Measurements from ENCODE around the gene CNIH2.
"Not testable (repeated sequence)": the region's sequence is repeated elsewhere in the genome, so short reads cannot be mapped to it uniquely, and the experiment has no call there.

Gene CNIH2

GRCh38 chr11:66259956-66260355 is 18.0 kb upstream of the CNIH2 start:
- no peak for DNase-seq (ENCODE audit: low read depth)

- DNase-seq (ENCODE audit: low read depth) = no peak
Observed at GRCh38 chr11:66261578-66261977, 16.4 kb upstream of the CNIH2 start.

GRCh38 chr11:66262191-66262590 is 15.8 kb upstream of the CNIH2 start:
- no peak for DNase-seq (ENCODE audit: low read depth)

DNA sequence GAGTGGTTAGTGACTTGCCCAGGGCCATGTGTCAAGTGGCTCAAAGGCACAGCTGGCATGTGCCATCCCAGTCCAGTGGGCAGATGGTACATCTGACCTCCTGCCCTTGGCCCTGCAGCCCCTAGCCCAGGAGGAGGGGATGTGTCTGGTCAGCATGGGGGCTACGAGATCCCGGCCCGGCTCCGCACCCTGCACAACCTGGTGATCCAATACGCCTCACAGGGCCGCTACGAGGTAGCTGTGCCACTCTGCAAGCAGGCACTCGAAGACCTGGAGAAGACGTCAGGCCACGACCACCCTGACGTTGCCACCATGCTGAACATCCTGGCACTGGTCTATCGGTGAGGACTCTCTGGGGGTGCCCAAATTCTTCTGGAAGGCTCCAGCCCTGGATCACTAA is 15.3 kb upstream of the CNIH2 start:
- DNase-seq (ENCODE audit: low read depth) = no peak

DNA sequence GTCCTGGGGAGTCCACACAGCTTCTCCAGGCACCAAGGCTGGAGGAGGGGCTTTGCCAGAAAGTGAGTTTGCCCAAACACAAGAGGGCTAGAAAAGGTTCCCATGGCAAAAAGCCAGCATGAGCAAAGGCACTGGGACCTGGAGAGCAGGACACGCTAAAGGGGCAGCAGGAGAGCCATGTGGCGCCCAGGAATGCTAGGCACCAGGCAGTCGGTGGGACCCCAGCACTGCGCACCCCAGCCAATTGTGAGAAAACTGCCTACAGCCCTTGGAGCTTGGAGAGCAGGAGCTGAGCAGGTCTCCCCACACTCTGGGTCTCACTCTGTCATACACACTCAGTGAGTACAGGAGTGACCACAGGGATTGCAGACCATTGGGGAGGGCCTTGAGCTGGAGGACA is 14.7 kb upstream of the CNIH2 start:
- no peak for DNase-seq (ENCODE audit: low read depth)

DNA sequence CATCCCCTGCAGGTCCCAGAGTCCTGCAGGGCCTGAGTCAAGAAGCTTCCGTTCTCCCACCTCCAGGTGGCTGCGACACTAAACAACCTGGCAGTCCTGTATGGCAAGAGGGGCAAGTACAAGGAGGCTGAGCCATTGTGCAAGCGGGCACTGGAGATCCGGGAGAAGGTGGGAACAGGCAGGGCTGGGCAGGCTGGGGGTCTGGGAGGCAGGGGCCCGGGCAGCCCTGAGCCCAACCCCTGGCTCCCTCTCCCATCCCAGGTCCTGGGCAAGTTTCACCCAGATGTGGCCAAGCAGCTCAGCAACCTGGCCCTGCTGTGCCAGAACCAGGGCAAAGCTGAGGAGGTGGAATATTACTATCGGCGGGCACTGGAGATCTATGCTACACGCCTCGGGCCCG is 14.2 kb upstream of the CNIH2 start:
- DNase-seq (ENCODE audit: low read depth) = no peak

DNA sequence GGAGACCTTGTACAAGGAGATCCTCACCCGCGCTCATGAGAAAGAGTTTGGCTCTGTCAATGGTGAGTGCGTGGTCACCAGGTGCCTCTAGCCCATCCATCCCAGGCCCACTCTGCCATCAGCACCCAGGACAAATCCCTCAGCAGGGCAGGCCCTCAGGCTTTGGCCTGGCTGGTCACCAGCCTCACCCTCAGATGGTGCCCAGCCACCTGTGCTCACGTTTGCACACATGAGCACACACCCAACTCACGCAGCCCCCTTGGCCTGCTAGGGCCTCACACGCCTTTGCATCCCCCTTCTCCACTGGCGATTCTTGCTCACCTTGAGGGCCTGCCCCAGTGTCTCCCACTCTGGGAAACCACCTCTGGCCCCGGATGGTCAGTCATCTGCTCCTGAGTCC is 13.6 kb upstream of the CNIH2 start:
- DNase-seq (ENCODE audit: low read depth) = no peak

DNA sequence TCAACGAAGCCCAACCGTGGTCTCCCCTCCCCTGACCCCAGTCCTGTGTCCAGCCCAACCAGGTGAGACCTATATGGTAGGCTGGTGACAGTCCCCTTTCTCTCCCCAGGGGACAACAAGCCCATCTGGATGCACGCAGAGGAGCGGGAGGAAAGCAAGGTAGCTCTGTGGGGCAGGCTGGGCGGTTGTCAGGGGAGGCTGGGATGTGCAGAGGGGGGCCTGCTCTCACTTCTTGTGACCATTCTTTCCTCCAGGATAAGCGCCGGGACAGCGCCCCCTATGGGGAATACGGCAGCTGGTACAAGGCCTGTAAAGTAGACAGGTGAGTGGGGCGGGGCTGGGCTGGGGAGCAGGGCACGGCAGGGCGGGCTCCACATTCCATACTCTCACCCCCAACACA is 13.1 kb upstream of the CNIH2 start:
- DNase-seq (ENCODE audit: low read depth) = no peak

- DNase-seq (ENCODE audit: low read depth) = no peak
Observed at GRCh38 chr11:66265531-66266377, 12.2 kb upstream of the CNIH2 start.

- no peak for DNase-seq (ENCODE audit: low read depth)
Observed at GRCh38 chr11:66266378-66267038, 11.5 kb upstream of the CNIH2 start.

DNA sequence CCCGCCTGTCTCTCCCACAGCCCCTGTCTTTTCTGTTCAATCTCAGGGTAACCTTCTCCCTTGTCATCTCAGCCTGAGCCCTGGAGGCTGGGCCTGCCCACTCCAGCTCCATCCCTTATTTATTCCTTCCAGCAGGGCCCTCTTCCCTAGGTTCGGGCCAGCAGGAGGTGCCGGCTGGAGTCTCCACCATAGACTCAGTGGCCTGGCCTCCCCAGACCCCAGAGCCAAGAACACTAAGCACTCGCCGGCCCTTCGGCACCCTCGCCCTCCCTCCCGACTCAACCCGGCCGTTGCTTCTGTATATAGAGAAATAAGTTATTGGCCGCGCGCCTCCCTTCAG is 11.0 kb upstream of the CNIH2 start:
- DNase-seq (ENCODE audit: low read depth) = no peak

DNA sequence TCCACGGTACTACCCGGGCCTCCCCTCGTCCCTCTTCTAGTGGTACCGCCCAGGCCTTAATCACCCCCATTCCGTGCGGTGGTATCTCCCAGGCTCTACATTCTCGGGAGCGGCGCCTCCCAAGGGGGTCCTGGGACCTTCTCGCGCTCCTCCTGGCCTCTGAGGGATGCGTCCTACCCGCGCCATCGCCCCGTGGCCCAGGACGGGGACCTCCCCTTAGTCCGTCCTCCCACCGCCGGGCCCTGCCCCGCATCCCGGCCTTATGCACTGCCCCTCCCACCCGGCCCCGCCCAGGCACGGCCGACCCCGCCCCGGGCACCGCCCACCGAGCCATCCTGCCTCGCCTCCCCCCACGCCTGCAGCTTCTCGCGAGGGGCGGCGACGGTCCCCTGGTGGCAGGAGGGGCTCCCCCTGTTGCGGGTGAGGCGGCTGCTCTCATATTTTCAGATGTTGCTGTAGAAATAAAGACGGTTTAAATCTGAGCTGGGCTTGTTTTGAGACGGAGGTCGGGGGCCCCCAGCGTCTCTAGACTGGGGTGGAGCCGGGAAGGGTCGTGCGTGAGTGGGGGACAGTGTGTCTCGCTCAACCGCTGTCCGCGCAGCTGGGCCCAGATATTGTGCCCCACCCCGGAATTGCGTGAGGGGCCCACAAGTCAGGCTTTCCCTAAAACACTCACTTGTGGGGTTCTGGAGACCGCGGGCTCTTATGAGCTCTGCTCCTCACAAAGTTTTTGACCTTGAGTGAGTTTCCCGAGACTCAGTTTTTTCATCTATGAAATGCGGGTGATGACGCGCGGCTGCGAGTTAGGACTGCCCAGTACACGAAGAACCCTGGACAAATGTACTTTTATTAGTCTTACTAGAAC is 10.4 kb upstream of the CNIH2 start:
- peak; percentile 30 for DNase-seq (ENCODE audit: low read depth)

DNA sequence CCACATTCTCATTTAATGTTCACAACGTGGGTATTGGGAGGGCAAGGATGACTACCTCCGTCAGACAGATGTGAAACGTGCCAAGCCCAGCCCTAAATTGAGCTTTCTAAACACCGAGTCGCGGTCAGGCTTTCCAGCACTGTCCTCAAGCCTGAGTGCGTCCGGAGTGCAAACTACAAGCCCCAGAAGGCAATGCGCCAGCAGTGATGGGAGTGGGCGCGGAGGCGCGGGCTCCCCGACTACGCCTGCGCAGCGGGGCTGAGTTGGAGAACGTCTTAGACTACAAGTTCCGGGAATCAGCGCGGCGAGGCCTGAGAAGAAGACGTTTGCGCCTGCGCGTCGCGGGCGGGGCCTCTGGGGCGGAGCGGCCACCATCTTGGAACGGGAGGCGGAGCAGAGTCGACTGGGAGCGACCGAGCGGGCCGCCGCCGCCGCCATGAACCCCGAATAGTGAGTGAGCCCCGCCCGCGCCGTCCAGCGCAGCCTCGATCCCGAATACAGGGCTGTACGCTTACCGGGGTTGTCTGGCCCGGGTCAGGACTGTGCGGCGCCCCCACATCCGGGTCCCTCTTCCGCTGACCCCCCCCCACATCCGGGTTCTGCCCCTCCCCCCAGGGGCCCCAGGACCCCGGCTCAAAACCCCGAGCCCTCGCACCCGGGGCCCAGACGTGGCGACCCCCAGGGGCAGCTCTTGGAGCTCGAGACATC is 9.6 kb upstream of the CNIH2 start, which contains the start of gene RAB1B:
TSS of gene RAB1B (plus strand) at position 396 of the 708 bp plus-strand sequence. CDS start at position 437, 41 bp downstream.
- DNase-seq (ENCODE audit: low read depth) = peak; percentile 95

- no peak for DNase-seq (ENCODE audit: low read depth)
Observed at GRCh38 chr11:66268952-66269905, 8.7 kb upstream of the CNIH2 start.

- DNase-seq (ENCODE audit: low read depth) = no peak
Observed at GRCh38 chr11:66271816-66272215, 6.2 kb upstream of the CNIH2 start.

DNA sequence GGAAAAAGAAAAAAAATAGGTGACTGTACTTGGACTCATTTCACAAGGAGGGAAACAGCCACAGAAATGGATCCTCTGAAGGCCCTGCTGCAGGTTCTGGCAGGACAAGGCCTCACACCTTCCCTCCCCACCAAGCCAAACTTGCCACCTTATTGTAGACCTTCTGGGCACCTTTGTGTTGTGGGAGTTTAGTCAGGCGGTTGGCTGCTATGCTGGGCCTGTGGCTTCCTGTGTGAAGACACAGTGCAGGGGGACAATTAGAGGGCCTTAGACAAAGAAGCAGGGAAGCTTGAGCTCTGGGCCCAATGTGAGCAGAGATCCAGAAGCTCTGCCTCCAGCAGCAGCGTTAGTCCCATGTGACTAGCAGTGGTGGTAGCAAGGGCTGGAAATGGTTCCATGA is 5.4 kb upstream of the CNIH2 start:
- DNase-seq (ENCODE audit: low read depth) = no peak

- no peak for DNase-seq (ENCODE audit: low read depth)
Observed at GRCh38 chr11:66274219-66274618, 3.8 kb upstream of the CNIH2 start.

GRCh38 chr11:66275396-66275795 is 2.6 kb upstream of the CNIH2 start:
- no peak for DNase-seq (ENCODE audit: low read depth)

GRCh38 chr11:66275984-66276612 is 1.9 kb upstream of the CNIH2 start:
- no peak for DNase-seq (ENCODE audit: low read depth)

- not testable (repeated sequence) for DNase-seq (ENCODE audit: low read depth)
Observed at GRCh38 chr11:66276619-66277018, 1.4 kb upstream of the CNIH2 start.

Data from non-pigmented ciliary epithelial cell (primary cell).